Erythroblast (primary cell): ENCODE measurements around the gene FOXN1.
A peak's percentile ranks its signal among the peaks of the same experiment; 100 is the strongest.

ENCODE experiments used
- DNase-seq, 2 experiments: peaks; one replicate each; lab custom pipeline; 2025; lab: John Stamatoyannopoulos, UW
- GATA1 ChIP-seq: IDR thresholded peaks from 2 replicates; pipeline ENCODE4 v1.6.1; 2011; ENCODE audit warnings: low read depth, mild to moderate bottlenecking, control low read depth, low read length, moderate library complexity
- POLR2A ChIP-seq: IDR thresholded peaks from 2 replicates; pipeline ENCODE4 v1.6.1; 2011; ENCODE audit warnings: mild to moderate bottlenecking, low read length

FOXN1 gene

DNA sequence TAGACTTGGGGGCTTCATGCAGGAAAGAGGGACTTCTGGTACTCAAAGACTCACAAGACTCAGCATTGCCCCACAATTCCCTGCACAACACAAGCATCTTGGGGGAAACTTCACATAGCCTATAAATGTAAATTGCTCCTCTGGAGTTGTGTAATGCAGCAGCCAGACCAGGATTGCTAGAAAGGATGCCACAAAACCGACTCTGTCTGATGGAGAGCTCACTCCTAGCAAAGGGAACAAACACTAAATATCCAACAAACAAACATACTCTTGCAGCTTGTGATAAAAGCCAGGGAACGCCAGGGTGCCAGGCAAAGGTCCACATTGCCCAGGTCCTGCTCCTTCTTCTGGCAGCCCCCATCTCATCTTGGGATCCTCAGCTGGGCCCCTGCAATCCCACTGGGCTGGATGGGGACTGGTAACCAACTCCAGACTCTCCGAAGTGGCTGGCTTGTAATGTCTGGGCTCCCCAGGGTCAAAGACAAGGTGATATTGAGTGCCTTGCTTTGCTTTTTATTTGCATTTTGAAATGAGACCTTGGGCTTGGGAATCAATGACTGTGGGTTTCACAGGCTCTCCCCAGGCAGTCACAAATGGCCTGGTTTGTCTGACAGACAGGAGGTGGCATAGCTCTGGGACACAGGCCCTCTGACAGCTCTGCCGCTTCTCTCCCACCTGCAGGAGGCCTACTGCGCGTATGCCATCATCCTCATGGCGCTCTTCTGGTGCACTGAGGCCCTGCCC lies 17.4 kb upstream of the FOXN1 start:
- no peak for DNase-seq
- TF ChIP-seq POLR2A (no peak), GATA1 (no peak)

DNA sequence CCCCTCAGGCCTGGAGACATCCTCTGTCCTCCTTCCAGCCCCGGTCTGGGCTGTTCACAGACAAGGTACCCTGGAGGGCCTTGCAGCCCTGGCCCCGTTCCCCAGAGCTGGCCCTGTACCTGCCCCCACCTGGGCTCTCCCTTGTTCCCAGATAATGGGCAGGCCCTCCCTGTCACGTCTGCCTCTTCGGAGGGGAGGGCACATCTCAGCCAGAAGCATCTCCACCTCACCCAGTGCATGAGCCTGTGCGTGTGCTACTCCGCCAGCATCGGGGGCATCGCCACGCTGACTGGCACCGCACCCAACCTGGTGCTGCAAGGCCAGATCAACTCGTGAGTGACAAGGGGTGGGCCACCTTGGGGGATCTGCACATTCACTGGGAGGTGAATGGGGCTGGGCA lies 14.9 kb upstream of the FOXN1 start:
- TF ChIP-seq POLR2A = no peak
- TF ChIP-seq GATA1 = no peak

DNA sequence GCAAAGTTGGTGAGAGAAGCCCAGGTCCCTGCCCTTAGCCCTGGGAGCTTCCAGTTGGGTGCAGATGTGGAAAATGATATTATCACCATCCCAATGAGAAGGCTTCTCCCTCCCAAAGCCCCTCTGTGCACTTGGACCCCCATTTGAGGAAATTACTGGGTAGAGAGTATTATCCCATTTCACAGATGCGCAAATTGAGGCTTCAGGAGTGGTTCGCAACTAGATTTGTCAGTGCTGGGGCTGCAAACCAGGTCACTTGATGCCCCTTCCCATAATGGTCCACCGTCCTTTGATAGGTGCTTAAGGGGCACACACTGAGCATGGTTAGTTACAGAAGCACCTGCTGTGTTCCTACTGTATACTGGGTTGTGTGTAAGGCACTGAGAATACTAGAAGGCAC lies 14.3 kb upstream of the FOXN1 start:
- TF ChIP-seq GATA1 = no peak
- TF ChIP-seq POLR2A = no peak
- no peak for DNase-seq

More for the DNA sequence above, 14.9 kb upstream of the FOXN1 start:
- DNase-seq = no peak

DNA sequence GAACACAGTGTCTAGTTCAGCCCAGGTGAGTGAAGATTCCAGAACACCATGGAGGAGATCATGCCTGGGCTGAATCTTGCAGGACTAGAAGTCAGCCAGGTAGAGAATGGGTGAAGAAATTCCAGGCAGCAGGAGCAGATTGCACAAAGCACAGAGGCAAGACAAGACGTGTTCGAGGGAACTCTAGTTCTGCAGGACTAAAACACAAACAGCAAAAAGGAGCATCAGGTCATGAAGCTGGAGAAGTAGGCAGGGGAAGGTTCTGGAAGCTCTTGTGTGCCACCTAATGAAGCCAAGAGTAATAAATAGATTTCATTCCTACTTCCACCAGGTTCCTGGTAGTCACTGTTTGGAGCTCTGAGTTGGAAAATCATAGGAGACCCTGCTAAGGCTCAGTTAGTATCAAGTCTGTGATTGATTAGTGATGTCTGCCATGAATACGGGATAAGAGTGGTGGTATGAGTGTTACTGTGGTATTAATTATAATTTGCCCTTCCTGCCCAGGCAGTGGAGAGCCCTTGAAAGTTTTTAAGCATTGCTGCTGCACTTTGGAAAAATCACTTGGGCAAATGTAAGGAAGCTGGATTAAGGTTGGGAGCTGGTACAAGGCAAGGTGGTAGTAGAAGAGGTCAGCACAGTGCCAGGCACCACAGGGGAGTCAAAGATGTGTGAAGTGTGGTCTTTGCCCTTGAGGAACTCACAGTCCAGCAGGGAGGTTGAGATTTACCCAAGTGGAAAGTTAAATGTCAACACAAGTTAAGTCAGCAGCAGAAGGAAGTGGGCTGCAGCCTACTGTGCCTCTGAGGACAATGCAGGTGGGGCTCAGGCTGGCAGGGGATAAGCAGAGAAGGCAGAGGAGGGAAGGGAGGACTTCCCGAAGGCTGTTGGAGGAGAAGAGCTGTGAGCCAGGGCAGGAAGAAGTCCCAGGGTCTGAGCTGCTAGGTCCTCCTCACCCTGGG lies 13.5 kb upstream of the FOXN1 start:
- DNase-seq = no peak
- TF ChIP-seq POLR2A (no peak), GATA1 (no peak)

DNA sequence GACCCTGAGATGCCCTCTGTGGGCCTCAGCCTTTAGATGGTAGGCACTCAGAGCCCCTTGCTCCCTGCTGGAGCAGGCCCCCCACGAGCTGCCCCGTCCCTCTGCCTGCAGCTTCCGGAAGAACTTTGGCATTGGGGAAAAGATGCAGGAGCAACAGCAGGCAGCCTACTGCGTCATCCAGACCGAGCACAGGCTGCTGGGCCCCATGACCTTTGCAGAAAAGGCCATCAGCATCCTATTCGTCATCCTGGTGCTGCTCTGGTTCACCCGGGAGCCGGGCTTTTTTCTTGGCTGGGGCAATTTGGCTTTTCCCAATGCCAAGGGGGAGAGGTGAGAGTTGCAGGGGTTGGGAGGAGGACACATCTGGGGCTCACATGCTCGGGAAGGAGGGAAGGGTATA lies 12.7 kb upstream of the FOXN1 start:
- DNase-seq = no peak
- TF ChIP-seq GATA1 = no peak
- TF ChIP-seq POLR2A = no peak

DNA sequence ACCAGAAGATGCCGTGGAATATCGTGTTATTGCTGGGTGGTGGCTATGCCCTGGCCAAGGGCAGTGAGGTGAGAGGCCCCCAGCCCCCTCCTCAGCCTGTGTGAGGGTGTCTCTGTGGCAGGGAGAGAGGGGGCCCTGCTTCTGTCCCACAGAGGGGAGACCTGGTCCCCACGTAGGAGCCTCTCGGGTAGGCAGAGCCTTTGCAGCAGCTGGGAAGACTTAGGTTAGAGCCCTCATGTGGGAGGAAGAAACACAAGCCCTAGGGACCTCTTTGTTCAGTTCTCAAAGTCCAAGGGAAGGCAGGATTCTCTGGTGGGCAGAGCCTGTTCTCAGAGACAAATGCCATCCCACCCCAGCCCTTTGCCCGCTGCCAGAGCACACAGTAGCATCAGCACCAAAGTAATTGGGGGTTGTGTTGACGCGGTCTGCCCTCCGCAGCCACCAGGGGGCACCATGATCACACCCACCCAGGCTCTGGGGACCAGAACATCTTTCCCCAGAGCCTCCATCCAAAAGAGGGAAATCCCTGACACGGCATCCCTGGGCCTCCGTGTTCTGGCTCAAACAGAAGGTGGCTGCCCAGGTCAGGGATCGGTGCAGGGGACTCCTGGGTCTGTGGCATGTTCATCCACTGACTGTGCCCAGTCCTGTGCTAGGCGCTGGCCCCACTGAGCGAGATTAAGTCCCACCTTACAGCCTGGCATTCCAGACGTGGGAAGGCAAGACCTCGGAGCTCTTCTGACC lies 11.5 kb upstream of the FOXN1 start:
- TF ChIP-seq POLR2A = no peak
- TF ChIP-seq GATA1 = no peak
- DNase-seq = peak; percentile 60 to 83

DNA sequence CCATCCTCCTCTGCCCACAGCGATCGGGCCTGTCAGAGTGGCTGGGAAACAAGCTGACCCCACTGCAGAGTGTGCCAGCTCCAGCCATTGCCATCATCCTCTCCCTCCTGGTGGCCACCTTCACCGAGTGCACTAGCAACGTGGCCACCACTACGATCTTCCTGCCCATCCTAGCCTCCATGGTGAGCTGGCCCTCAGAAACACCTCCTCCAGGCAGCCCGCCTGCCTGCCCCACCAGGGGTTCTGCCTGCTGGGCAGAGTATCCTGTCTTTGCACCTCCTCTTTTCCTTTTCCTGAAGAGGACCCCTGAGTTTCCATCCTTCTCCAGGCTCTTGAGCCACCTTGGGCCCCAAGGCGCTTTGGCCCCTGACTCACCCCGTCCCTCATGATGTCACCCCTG lies 10.5 kb upstream of the FOXN1 start:
- TF ChIP-seq GATA1 (no peak), POLR2A (no peak)
- DNase-seq = no peak

DNA sequence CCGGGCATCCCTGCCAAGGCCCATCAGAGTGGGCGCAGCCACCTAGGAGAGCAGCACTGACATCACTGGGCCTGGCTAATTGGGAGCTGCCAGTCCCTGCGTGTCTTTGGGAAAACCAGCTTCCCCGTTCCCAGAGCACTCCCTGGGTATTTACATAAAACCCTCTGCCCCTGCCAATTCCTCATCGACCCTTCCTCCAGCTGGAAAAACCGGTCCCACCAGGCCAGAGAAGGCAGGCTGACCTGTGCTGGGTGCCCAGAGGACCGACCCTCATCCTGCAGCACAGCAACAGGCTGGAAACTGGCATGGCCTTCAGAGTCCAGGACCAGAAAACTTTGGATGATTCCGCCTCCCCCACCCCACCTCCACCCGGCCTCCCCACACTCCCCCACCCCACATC lies 8.2 kb upstream of the FOXN1 start:
- no peak for DNase-seq
- no peak for TF ChIP-seq GATA1

DNA sequence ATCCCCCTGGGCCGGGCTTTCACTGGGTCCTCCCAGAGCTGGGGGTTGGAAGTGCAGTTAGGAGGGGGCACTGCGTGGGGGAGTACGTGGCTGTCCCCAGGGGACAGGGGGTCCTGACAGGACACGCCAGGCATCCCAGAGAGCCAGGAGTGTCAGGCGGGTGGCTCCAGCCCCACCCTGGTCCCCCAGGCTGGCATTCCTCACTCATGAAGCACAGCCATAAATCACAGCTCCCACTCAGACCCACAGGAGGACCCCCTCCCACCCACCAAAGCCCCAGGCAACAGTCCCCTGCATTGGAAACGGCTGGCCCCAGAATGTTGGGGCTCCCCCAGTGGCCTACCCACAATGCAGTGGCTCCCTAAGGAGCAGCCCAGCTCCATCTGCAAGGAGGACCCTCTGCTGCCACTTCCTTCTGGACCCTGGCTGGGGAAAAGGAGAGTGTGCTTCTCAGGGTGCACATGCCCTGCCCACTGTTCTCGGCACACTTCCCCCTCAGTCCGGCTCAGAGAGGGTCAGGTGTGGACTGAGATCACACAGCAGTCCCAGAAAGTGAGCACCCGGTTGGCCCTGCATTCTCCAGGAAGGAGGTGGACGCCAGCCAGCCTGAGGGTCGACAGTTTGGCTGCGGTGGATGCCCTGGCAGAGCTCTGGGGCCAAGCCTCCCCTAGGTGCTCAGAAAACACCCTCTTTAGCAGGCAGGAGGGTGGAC lies 7.3 kb upstream of the FOXN1 start:
- DNase-seq = no peak
- TF ChIP-seq GATA1 = no peak
- no peak for TF ChIP-seq POLR2A

DNA sequence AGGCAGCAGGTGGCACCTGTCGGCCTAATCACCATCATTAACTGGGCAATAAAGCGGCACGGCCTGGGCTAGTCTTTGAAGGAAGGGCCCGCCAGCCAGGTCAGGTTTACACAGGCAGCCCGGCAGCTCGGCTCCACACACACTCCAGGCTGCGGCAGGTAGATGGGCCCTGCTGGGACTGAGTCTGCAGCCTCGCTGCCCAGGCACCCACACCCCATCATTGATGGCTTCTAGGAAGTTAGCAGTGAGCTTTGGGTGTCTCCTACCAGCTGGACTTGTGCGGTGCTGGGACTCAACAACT lies 6.8 kb upstream of the FOXN1 start:
- no peak for TF ChIP-seq POLR2A
- TF ChIP-seq GATA1 = no peak

DNA sequence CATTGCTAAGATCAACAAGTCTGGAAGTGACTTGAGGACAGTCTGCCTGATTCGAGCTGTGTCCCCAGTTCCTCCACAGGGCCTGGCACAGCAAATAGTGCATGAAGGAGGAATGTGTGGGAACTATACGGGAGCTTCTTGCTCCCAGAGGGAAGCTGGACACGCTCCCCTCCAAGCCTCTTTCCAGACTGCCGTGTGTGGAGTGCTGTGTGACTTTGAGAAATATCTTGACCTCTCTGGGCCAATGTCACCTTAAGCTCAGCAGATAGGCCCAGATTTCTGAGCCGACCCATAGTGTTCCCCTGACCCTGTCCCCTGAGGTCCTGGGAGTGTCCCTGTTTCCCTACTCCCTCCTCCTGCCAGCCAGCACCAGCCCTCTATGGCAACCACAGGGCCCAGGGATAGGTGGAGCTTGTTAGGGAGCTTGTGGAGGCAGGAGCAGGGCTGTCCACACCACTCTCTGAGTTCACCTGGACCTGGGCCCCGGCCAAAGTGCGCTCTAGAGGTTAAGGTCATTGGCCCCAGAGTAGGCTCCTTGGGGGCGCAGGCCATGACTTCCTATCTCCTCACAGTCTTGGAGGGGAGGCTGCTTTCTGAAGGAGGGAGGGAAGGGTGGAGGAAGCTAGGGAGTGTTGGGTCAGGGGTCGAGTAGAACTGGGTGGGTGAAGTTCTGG lies 6.3 kb upstream of the FOXN1 start:
- TF ChIP-seq POLR2A (no peak), GATA1 (no peak)
- no peak for DNase-seq

More for the DNA sequence above, 6.8 kb upstream of the FOXN1 start:
- DNase-seq = no peak

DNA sequence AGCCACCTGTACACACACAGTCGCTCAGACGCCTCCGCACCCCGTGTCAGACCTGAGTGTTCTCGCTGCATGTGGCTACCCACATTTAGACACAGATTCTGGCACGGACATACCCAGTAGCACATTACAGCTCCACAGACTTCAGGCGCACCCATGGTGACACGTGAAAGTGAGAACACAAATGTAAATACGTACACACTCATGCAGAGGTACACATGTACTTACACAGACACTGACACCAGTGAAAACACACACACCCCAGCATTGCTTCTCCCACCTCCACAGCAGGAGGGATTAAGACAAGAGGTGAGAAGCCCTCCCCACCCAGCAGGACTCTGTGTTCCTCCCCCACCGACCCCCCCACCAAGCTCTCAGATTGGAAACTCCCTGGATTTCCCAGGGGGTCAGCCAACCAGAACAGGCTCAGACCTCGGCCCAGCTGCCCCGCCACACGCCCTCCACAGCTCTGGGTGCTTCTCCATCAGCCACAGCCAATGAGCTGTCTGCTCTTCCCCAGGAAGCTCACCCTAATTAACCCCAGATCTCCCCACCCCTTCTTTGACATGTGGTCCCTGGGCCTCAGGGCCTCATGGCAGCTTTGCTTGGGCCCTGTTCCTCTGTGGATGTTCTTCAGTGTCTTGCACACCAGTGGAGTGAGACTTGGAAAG lies 5.3 kb upstream of the FOXN1 start:
- DNase-seq = no peak
- TF ChIP-seq GATA1 (no peak), POLR2A (no peak)
